Keratinocyte (primary cell): ENCODE measurements around the gene OAT. TPM values are rescaled to one million over a fixed set of nuclear protein-coding genes. Genes with fewer than 3 reads are reported as not detected.

Source experiments
- DNase-seq: peaks from one replicate; pipeline ENCODE4 v3.0.0-alpha.2; 2011; ENCODE audit warnings: low read depth, missing footprints, low spot score
- FAIRE-seq: peaks from 2 replicates; lab custom pipeline; 2011; peaks lifted over from hg19 to GRCh38; lab: Jason Lieb, UNC
- H2AFZ ChIP-seq: 2 replicates; pipeline ENCODE4 v1.6.0; 2012; ENCODE audit warnings: low read length, control low read depth, inconsistent platforms; ENCODE audit not compliant: control insufficient read depth
- H3K27ac ChIP-seq: 2 replicates; pipeline ENCODE4 v1.5.1; 2011; ENCODE audit warnings: low read length; ENCODE audit not compliant: control insufficient read depth, insufficient read depth
- H3K27me3 ChIP-seq: 3 replicates; pipeline ENCODE4 v1.6.0; 2011; ENCODE audit warnings: low read length; ENCODE audit not compliant: control insufficient read depth, insufficient read depth; ENCODE audit errors: extremely low read depth
- H3K36me3 ChIP-seq, 2 experiments: 2 replicates in 1 of 2; 3 replicates in 1 of 2; pipeline ENCODE4 v1.5.1; 2011; ENCODE audit warnings: low read length in 2 of 2, mild to moderate bottlenecking in 1 of 2; ENCODE audit not compliant: control insufficient read depth in 2 of 2, insufficient read depth in 2 of 2; ENCODE audit errors: extremely low read depth in 1 of 2
- H3K4me1 ChIP-seq: 3 replicates; pipeline ENCODE4 v1.5.1; 2011; ENCODE audit warnings: low read length; ENCODE audit not compliant: control insufficient read depth, insufficient read depth; ENCODE audit errors: extremely low read depth
- H3K4me2 ChIP-seq: 3 replicates; pipeline ENCODE4 v1.6.0; 2011; ENCODE audit warnings: low read depth, low read length; ENCODE audit not compliant: control insufficient read depth, insufficient read depth; ENCODE audit errors: extremely low read depth
- H3K4me3 ChIP-seq, 3 experiments: fragments of 200-600 bp in 1 of 3; sonication (generic) in 1 of 3; 2 replicates in 2 of 3; 3 replicates in 1 of 3; pipeline ENCODE4 v1.5.1; 2011 to 2016; ENCODE audit warnings: low read length in 3 of 3, mild to moderate bottlenecking in 3 of 3, control low read depth in 2 of 3, inconsistent platforms in 1 of 3, low read depth in 1 of 3, mixed read lengths in 1 of 3, mixed run types in 1 of 3, moderate library complexity in 1 of 3; ENCODE audit not compliant: control insufficient read depth in 2 of 3, insufficient read depth in 2 of 3; ENCODE audit errors: extremely low read depth in 1 of 3
- H3K79me2 ChIP-seq: 2 replicates; pipeline ENCODE4 v1.6.0; 2012; ENCODE audit warnings: low read length; ENCODE audit not compliant: control insufficient read depth, insufficient read depth
- H3K9ac ChIP-seq: 3 replicates; pipeline ENCODE4 v1.6.0; 2011; ENCODE audit warnings: low read length; ENCODE audit not compliant: control insufficient read depth, insufficient read depth; ENCODE audit errors: extremely low read depth
- H3K9me1 ChIP-seq: 3 replicates; pipeline ENCODE4 v1.6.0; 2011; ENCODE audit warnings: low read length; ENCODE audit not compliant: control insufficient read depth, insufficient read depth; ENCODE audit errors: extremely low read depth
- H3K9me3 ChIP-seq: 2 replicates; pipeline ENCODE4 v1.5.1; 2012; ENCODE audit warnings: low read depth, low read length; ENCODE audit not compliant: control insufficient read depth
- H4K20me1 ChIP-seq: 3 replicates; pipeline ENCODE4 v1.6.0; 2011; ENCODE audit warnings: low read length; ENCODE audit not compliant: control insufficient read depth, insufficient read depth; ENCODE audit errors: extremely low read depth
- CTCF ChIP-seq, 3 experiments: IDR thresholded peaks in 1 of 3; conservative IDR thresholded peaks in 1 of 3; optimal IDR thresholded peaks in 1 of 3; 2 replicates in 2 of 3; 3 replicates in 1 of 3; pipeline versions ENCODE3 to v1.5.1; 2011; ENCODE audit warnings: low read length in 3 of 3, mild to moderate bottlenecking in 3 of 3, moderate library complexity in 2 of 3, control low read depth in 1 of 3, inconsistent platforms in 1 of 3; ENCODE audit not compliant: insufficient read depth in 2 of 3; ENCODE audit errors: extremely low read depth in 1 of 3
- EZH2 ChIP-seq: IDR thresholded peaks from one replicate; pipeline ENCODE4 v1.6.1; 2012; ENCODE audit warnings: inconsistent platforms, mild to moderate bottlenecking, low read length, moderate library complexity
- dilution Hi-C: fragments of 300-500 bp; cut with MboI; formaldehyde crosslinking; loops from one replicate; pipeline ENCODE4 v1.7.0; 2020; ENCODE audit warnings: low sequenced_read_pairs; ENCODE audit not compliant: extremely low pct_ligation_motif_present
- polyA plus RNA-seq, 5 experiments: library from polyadenylated mRNA; depleted of rRNA in 3 of 5; stranded (reverse) in 3 of 5; stranded (forward) in 1 of 5; unstranded in 1 of 5; fragments of >200 nt; gene quantifications; 1 replicate in 1 of 5; 2 replicates in 3 of 5; 3 replicates in 1 of 5; pipeline versions ENCODE4 v1.2.1 to v1.2.3, GENCODE V29; 2011 to 2012; ENCODE audit warnings: missing spikeins in 2 of 5, low read depth in 1 of 5, low replicate concordance in 1 of 5

The OAT gene
- polyA plus RNA-seq, 1 donor (not counting 4 experiments of a cell fraction or from before 2014, with no cell fraction given): 528 TPM

GRCh38 chr10:124350806-124351205 lies 67.9 kb downstream of the OAT start:
- H3K4me2 ChIP-seq: no peak overlapping the region
- no peak overlapping the region for H3K9ac ChIP-seq
- H3K4me3 ChIP-seq: no peak overlapping the region
- no peak overlapping the region for H3K27ac ChIP-seq
- no peaks in the 10 kb centered on the region for H3K27me3 ChIP-seq
- no peaks in the 10 kb centered on the region for H3K9me1 ChIP-seq
- TF ChIP-seq CTCF (optimal IDR thresholded peaks at IDR 0.05 in 1 of 3, IDR thresholded peaks at IDR 0.05 in 1 of 3, conservative IDR thresholded peaks at IDR 0.05 in 1 of 3; ENCODE audit: extremely low read depth in 1 of 3, insufficient read depth in 2 of 3, low read length in 3 of 3) (no peak), EZH2 (no peak)
- H3K79me2 ChIP-seq: no peaks in the 10 kb centered on the region
- DNase-seq (no peak), FAIRE-seq (no peak)
- H3K4me1 ChIP-seq: peaks cover 10% of the 10 kb centered on the region
- H3K36me3 ChIP-seq: no peaks in the 10 kb centered on the region
- H3K9me3 ChIP-seq: no peaks in the 10 kb centered on the region
- dilution Hi-C loops: no loop called here
- H2AFZ ChIP-seq: no peak overlapping the region
- no peaks in the 10 kb centered on the region for H4K20me1 ChIP-seq

GRCh38 chr10:124349996-124350280 lies 68.8 kb downstream of the OAT start:
- FAIRE-seq (no peak), DNase-seq (no peak)
- H3K27ac ChIP-seq: no peak overlapping the region
- no peak overlapping the region for H3K4me3 ChIP-seq
- dilution Hi-C loops: no loop called here
- H3K79me2 ChIP-seq: no peaks in the 10 kb centered on the region
- H3K36me3 ChIP-seq: no peaks in the 10 kb centered on the region
- H3K4me2 ChIP-seq: no peak overlapping the region
- no peak overlapping the region for H2AFZ ChIP-seq
- no peak overlapping the region for H3K9ac ChIP-seq
- TF ChIP-seq EZH2: no peak
- no peak for TF ChIP-seq CTCF (optimal IDR thresholded peaks at IDR 0.05 in 1 of 3, IDR thresholded peaks at IDR 0.05 in 1 of 3, conservative IDR thresholded peaks at IDR 0.05 in 1 of 3; ENCODE audit: extremely low read depth in 1 of 3, insufficient read depth in 2 of 3, low read length in 3 of 3)
- H3K4me1 ChIP-seq: peaks cover 5% of the 10 kb centered on the region
- no peaks in the 10 kb centered on the region for H4K20me1 ChIP-seq
- H3K9me1 ChIP-seq: no peaks in the 10 kb centered on the region
- no peaks in the 10 kb centered on the region for H3K9me3 ChIP-seq
- no peaks in the 10 kb centered on the region for H3K27me3 ChIP-seq
